HCT116 (cell line): ENCODE results near the gene PDE4D. TPM values are rescaled to one million over a fixed set of nuclear protein-coding genes. Genes with fewer than 3 reads are reported as not detected.

ENCODE experiments used
- ATAC-seq: fragments of 200-7000 bp; cut with Tn5 transposase; 2 replicates; pipeline ENCODE4 v1.9.1; 2020; ENCODE audit warnings: mild to moderate bottlenecking, moderate library complexity
- BruUV-seq: library from RNA; stranded (reverse); fragments of 400-500 nt; replicated peaks from 2 replicates; lab custom pipeline; 2021; lab: Mats Ljungman, UMichigan
- CTCF ChIA-PET: fragments of 300-600 bp; sonication (Branson Sonifier 250); formaldehyde crosslinking; loops from one replicate; lab custom pipeline; 2021; ENCODE audit warnings: antibody characterized with exemption; lab: Charles Lee
- POLR2A ChIA-PET: fragments of 300-600, 350-600 bp; sonication (Branson Sonifier 250); formaldehyde crosslinking; loops from one replicate; lab custom pipeline; 2021; ENCODE audit warnings: antibody characterized with exemption; lab: Charles Lee
- RAD21 ChIA-PET, 2 experiments: fragments of 300-600 bp; sonication (Branson Sonifier 250); formaldehyde crosslinking; loops; one replicate each; lab custom pipeline; 2023; ENCODE audit warnings: low total read pairs in 2 of 2; ENCODE audit not compliant: uncharacterized antibody in 2 of 2, unreplicated experiment in 2 of 2, low non-redundant PET in 1 of 2; lab: Charles Lee
- DNase-seq: peaks from one replicate; pipeline ENCODE4 v3.0.0-alpha.2; 2010; ENCODE audit warnings: low read depth, low spot score
- H2AFZ ChIP-seq: fragments of 200-600 bp; shearing (Covaris generic), sonication (generic); 2 replicates; pipeline ENCODE4 v1.6.1; 2017; ENCODE audit warnings: low read depth, mixed run types, mixed read lengths, antibody characterized with exemption, low read length; ENCODE audit not compliant: poor library complexity, severe bottlenecking
- H3K27ac ChIP-seq: 2 replicates; pipeline ENCODE4 v1.5.1; 2012; ENCODE audit warnings: low read depth, low read length
- H3K27me3 ChIP-seq: fragments of 200-600 bp; sonication (generic); 2 replicates; pipeline ENCODE4 v1.6.1; 2016; ENCODE audit warnings: mixed run types, low read length, mixed read lengths; ENCODE audit not compliant: insufficient read depth
- H3K36me3 ChIP-seq, 2 experiments: fragments of 200-500 bp in 1 of 2; fragments of 200-600 bp in 1 of 2; sonication (Bioruptor generic) in 1 of 2; sonication (generic) in 1 of 2; 2 replicates each; pipeline versions ENCODE4 v1.5.1 to v1.6.1; 2014 to 2016; ENCODE audit warnings: low read length in 2 of 2, inconsistent platforms in 1 of 2, mixed read lengths in 1 of 2, mixed run types in 1 of 2; ENCODE audit not compliant: insufficient read depth in 2 of 2, control insufficient read depth in 1 of 2
- H3K4me1 ChIP-seq, 2 experiments: fragments of 200-600 bp in 1 of 2; sonication (generic) in 1 of 2; 2 replicates each; pipeline versions ENCODE4 v1.5.1 to v1.6.1; 2012 to 2017; ENCODE audit warnings: low read length in 2 of 2, inconsistent platforms in 1 of 2, mild to moderate bottlenecking in 1 of 2, mixed read lengths in 1 of 2, mixed run types in 1 of 2, moderate library complexity in 1 of 2; ENCODE audit not compliant: insufficient read depth in 2 of 2, control insufficient read depth in 1 of 2
- H3K4me2 ChIP-seq: fragments of 200-600 bp; sonication (generic); 2 replicates; pipeline ENCODE4 v1.6.1; 2017; ENCODE audit warnings: mixed run types, low read length, mixed read lengths
- H3K4me3 ChIP-seq, 2 experiments: fragments of 200-600 bp in 1 of 2; sonication (generic) in 1 of 2; replicated peaks in 1 of 2; 2 replicates each; pipeline ENCODE4 v1.5.1; 2011 to 2016; ENCODE audit warnings: low read length in 2 of 2, control low read depth in 1 of 2, low read depth in 1 of 2, mild to moderate bottlenecking in 1 of 2, mixed read lengths in 1 of 2, mixed run types in 1 of 2
- H3K79me2 ChIP-seq: fragments of 200-600 bp; sonication (generic); 2 replicates; pipeline ENCODE4 v1.6.1; 2017; ENCODE audit warnings: mild to moderate bottlenecking, mixed run types, low read length, moderate library complexity, mixed read lengths; ENCODE audit not compliant: insufficient read depth
- H3K9ac ChIP-seq: fragments of 200-600 bp; sonication (generic); 2 replicates; pipeline ENCODE4 v1.6.1; 2016; ENCODE audit warnings: low read length, mixed read lengths
- H3K9me2 ChIP-seq: fragments of 200-600 bp; sonication (generic), shearing (Covaris generic); 2 replicates; pipeline ENCODE4 v1.6.1; 2017; ENCODE audit warnings: mixed run types, mild to moderate bottlenecking, moderate library complexity; ENCODE audit not compliant: insufficient read depth
- H3K9me3 ChIP-seq, 2 experiments: fragments of 200-500 bp in 1 of 2; fragments of 200-600 bp in 1 of 2; sonication (Bioruptor generic) in 1 of 2; sonication (generic) in 1 of 2; 2 replicates each; pipeline ENCODE4 v1.6.1; 2014 to 2017; ENCODE audit warnings: low read length in 2 of 2, mixed read lengths in 2 of 2, inconsistent platforms in 1 of 2, low read depth in 1 of 2, mild to moderate bottlenecking in 1 of 2, mixed run types in 1 of 2, moderate library complexity in 1 of 2; ENCODE audit not compliant: control insufficient read depth in 1 of 2, insufficient read depth in 1 of 2
- H4K20me1 ChIP-seq: fragments of 200-600 bp; sonication (generic), shearing (Covaris generic); 2 replicates; pipeline ENCODE4 v1.6.1; 2017; ENCODE audit warnings: mixed run types, mild to moderate bottlenecking, moderate library complexity; ENCODE audit not compliant: insufficient read depth
- ATF3 ChIP-seq: IDR thresholded peaks from 2 replicates; pipeline ENCODE4 v1.6.1; 2012
- CBX3 ChIP-seq: IDR thresholded peaks from 2 replicates; pipeline ENCODE4 v1.6.1; 2012; ENCODE audit warnings: low read depth
- CEBPB ChIP-seq: IDR thresholded peaks from 2 replicates; pipeline ENCODE4 v1.6.1; 2012; ENCODE audit warnings: low read depth
- JUND ChIP-seq: IDR thresholded peaks from 2 replicates; pipeline ENCODE4 v1.6.1; 2012
- POLR2A ChIP-seq: IDR thresholded peaks from 2 replicates; pipeline ENCODE4 v1.7.0; 2011; ENCODE audit warnings: borderline replicate concordance; ENCODE audit not compliant: insufficient read depth, insufficient read length; ENCODE audit errors: extremely low read depth
- RAD21 ChIP-seq: IDR thresholded peaks from 2 replicates; pipeline ENCODE4 v1.6.1; 2012; ENCODE audit warnings: low read depth, mild to moderate bottlenecking
- SIN3A ChIP-seq: IDR thresholded peaks from 2 replicates; pipeline ENCODE4 v1.6.1; 2012; ENCODE audit warnings: low read depth
- SP1 ChIP-seq: IDR thresholded peaks from 2 replicates; pipeline ENCODE4 v1.6.1; 2012; ENCODE audit warnings: low read depth
- SRF ChIP-seq: IDR thresholded peaks from 2 replicates; pipeline ENCODE4 v1.6.1; 2012; ENCODE audit warnings: low read depth
- ZNF274 ChIP-seq: fragments of 200-500 bp; sonication (Bioruptor generic); IDR thresholded peaks from 2 replicates; pipeline ENCODE4 v1.6.1; 2014; ENCODE audit warnings: mild to moderate bottlenecking, low read depth, low read length, inconsistent platforms
- intact Hi-C: fragments of 100-400 bp; cut with micrococcal nuclease; formaldehyde crosslinking; loops from 2 replicates; pipeline ENCODE4 v1.10.0; 2022
- total RNA-seq: library from RNA; stranded (reverse); gene quantifications from one replicate; pipeline ENCODE4 v1.2.1, GENCODE V29; 2021; ENCODE audit not compliant: unreplicated experiment
- TF ChIP-seq, protein P1 (sequence below): IDR thresholded peaks from 2 replicates; pipeline ENCODE4 v1.6.1; 2011; ENCODE audit warnings: mild to moderate bottlenecking, low read length, moderate library complexity; ENCODE audit not compliant: insufficient replicate concordance; ENCODE audit errors: extremely low read depth
- TF ChIP-seq, protein P2 (sequence below), 3 experiments: fragments of 200-600 bp in 1 of 3; sonication (generic) in 1 of 3; IDR thresholded peaks in 2 of 3; conservative IDR thresholded peaks in 1 of 3; 2 replicates each; pipeline ENCODE4 v1.5.1; 2012 to 2017; ENCODE audit warnings: low read depth in 2 of 3, low read length in 2 of 3, antibody characterized with exemption in 1 of 3, borderline replicate concordance in 1 of 3, control low read depth in 1 of 3, mild to moderate bottlenecking in 1 of 3, mixed read lengths in 1 of 3, mixed run types in 1 of 3, moderate library complexity in 1 of 3; ENCODE audit not compliant: insufficient read depth in 1 of 3
- TF ChIP-seq, protein P3 (sequence below): IDR thresholded peaks from 2 replicates; pipeline ENCODE4 v1.6.1; 2012; ENCODE audit warnings: low read depth

PDE4D gene
- total RNA-seq, 1 experiment from 2014 or later, result 1.1 TPM

DNA sequence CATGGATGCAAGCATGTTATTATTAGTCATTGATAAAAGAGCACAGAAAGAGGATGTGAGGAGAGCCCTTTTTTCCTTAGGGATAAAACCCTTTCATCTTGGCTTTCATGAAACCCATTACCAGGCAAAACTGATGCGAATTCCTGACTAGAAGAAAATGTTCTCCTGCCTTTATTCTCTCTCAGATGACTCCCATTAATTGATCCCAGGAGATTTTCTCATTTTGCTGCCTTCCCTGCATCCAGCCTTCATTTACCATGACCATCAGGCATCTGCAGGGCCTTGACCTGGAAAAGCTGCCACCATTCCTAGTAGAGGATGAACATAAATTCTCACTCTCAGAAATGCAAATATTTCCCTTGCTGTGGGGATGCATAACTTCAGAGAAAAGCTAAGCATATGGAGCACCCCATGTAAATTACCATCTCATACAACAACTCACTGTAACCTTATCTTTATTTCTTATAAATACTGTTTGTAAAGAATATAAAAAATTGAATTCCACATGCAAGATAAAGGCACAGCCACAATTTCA lies 176.5 kb downstream of the PDE4D start:
- DNase-seq (no peak), ATAC-seq (no peak)
- ChIA-PET POLR2A (no interaction called here), CTCF (no interaction called here), RAD21 (no interaction called here)
- Histone ChIP-seq H3K27me3 (no peaks in the 10 kb centered on the region), H4K20me1 (no peaks in the 10 kb centered on the region), H3K9ac (no peak overlapping the region), H3K27ac (no peak overlapping the region), H3K9me3 (0 out of 4 replicates have a peak, but pooled peaks cover 0 to 4% of the 10 kb centered on the region in 2 experiments), H3K36me3 (no peaks in the 10 kb centered on the region), H3K4me3 (no peak overlapping the region), H3K9me2 (no peaks in the 10 kb centered on the region), H2AFZ (no peak overlapping the region), H3K4me2 (no peak overlapping the region), H3K4me1 (no peaks in the 10 kb centered on the region), H3K79me2 (no peaks in the 10 kb centered on the region)
- intact Hi-C loops, result no loop called here
- TF ChIP-seq POLR2A, result no peak
- TF ChIP-seq, protein P1, sequence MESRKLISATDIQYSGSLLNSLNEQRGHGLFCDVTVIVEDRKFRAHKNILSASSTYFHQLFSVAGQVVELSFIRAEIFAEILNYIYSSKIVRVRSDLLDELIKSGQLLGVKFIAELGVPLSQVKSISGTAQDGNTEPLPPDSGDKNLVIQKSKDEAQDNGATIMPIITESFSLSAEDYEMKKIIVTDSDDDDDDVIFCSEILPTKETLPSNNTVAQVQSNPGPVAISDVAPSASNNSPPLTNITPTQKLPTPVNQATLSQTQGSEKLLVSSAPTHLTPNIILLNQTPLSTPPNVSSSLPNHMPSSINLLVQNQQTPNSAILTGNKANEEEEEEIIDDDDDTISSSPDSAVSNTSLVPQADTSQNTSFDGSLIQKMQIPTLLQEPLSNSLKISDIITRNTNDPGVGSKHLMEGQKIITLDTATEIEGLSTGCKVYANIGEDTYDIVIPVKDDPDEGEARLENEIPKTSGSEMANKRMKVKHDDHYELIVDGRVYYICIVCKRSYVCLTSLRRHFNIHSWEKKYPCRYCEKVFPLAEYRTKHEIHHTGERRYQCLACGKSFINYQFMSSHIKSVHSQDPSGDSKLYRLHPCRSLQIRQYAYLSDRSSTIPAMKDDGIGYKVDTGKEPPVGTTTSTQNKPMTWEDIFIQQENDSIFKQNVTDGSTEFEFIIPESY, result no peak
- TF ChIP-seq CEBPB, result no peak
- TF ChIP-seq, protein P2, sequence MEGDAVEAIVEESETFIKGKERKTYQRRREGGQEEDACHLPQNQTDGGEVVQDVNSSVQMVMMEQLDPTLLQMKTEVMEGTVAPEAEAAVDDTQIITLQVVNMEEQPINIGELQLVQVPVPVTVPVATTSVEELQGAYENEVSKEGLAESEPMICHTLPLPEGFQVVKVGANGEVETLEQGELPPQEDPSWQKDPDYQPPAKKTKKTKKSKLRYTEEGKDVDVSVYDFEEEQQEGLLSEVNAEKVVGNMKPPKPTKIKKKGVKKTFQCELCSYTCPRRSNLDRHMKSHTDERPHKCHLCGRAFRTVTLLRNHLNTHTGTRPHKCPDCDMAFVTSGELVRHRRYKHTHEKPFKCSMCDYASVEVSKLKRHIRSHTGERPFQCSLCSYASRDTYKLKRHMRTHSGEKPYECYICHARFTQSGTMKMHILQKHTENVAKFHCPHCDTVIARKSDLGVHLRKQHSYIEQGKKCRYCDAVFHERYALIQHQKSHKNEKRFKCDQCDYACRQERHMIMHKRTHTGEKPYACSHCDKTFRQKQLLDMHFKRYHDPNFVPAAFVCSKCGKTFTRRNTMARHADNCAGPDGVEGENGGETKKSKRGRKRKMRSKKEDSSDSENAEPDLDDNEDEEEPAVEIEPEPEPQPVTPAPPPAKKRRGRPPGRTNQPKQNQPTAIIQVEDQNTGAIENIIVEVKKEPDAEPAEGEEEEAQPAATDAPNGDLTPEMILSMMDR (IDR thresholded peaks at IDR 0.05 in 2 of 3, conservative IDR thresholded peaks at IDR 0.05 in 1 of 3; ENCODE audit: borderline replicate concordance in 1 of 3, insufficient read depth in 1 of 3, low read depth in 2 of 3, low read length in 2 of 3), result no peak
- no TSS peak for BruUV-seq

GRCh38 chr5:59716029-59716428 lies 177.5 kb downstream of the PDE4D start:
- no TSS peak for BruUV-seq
- Histone ChIP-seq H3K27me3 (no peaks in the 10 kb centered on the region), H3K27ac (no peak overlapping the region), H3K9me3 (0 out of 4 replicates have a peak, but pooled peaks cover 0 to 4% of the 10 kb centered on the region in 2 experiments), H3K9ac (no peak overlapping the region), H3K4me1 (no peaks in the 10 kb centered on the region), H3K79me2 (no peaks in the 10 kb centered on the region), H4K20me1 (no peaks in the 10 kb centered on the region), H2AFZ (no peak overlapping the region), H3K4me2 (no peak overlapping the region), H3K36me3 (no peaks in the 10 kb centered on the region), H3K4me3 (no peak overlapping the region), H3K9me2 (no peaks in the 10 kb centered on the region)
- ChIA-PET CTCF (no interaction called here), POLR2A (no interaction called here), RAD21 (no interaction called here)
- DNase-seq (no peak), ATAC-seq (no peak)
- intact Hi-C loops, result no loop called here
- no peak for TF ChIP-seq CEBPB
- no peak for TF ChIP-seq RAD21
- no peak for TF ChIP-seq SP1
- no peak for TF ChIP-seq SIN3A
- TF ChIP-seq, protein P3, sequence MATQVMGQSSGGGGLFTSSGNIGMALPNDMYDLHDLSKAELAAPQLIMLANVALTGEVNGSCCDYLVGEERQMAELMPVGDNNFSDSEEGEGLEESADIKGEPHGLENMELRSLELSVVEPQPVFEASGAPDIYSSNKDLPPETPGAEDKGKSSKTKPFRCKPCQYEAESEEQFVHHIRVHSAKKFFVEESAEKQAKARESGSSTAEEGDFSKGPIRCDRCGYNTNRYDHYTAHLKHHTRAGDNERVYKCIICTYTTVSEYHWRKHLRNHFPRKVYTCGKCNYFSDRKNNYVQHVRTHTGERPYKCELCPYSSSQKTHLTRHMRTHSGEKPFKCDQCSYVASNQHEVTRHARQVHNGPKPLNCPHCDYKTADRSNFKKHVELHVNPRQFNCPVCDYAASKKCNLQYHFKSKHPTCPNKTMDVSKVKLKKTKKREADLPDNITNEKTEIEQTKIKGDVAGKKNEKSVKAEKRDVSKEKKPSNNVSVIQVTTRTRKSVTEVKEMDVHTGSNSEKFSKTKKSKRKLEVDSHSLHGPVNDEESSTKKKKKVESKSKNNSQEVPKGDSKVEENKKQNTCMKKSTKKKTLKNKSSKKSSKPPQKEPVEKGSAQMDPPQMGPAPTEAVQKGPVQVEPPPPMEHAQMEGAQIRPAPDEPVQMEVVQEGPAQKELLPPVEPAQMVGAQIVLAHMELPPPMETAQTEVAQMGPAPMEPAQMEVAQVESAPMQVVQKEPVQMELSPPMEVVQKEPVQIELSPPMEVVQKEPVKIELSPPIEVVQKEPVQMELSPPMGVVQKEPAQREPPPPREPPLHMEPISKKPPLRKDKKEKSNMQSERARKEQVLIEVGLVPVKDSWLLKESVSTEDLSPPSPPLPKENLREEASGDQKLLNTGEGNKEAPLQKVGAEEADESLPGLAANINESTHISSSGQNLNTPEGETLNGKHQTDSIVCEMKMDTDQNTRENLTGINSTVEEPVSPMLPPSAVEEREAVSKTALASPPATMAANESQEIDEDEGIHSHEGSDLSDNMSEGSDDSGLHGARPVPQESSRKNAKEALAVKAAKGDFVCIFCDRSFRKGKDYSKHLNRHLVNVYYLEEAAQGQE, result no peak
- no peak for TF ChIP-seq ATF3
- TF ChIP-seq CBX3, result no peak
- TF ChIP-seq JUND, result no peak
- no peak for TF ChIP-seq SRF
- no peak for TF ChIP-seq POLR2A
- TF ChIP-seq ZNF274, result no peak
